Pancreas (tissue), 10 donors: ENCODE results near the gene LRRC4C. TPM values are rescaled to one million over a fixed set of nuclear protein-coding genes. Genes with fewer than 3 reads are reported as not detected.

Experiments used
- ATAC-seq, 4 donors: fragments of 200-7000 bp; cut with Tn5 transposase; one replicate each; pipeline versions ENCODE4 v1.8.0 to v1.9.1; 2020; ENCODE audit warnings: mild to moderate bottlenecking in 4 of 4, moderate library complexity in 4 of 4
- DNase-seq, 6 donors: peaks; one replicate each; pipeline ENCODE4 v3.0.0-alpha.2; 2020
- FAIRE-seq: peaks from 2 replicates; lab custom pipeline; 2012; peaks lifted over from hg19 to GRCh38; lab: Jason Lieb, UNC
- H3K27ac ChIP-seq, 4 donors: fragments of 200-600 bp; sonication (generic); 1 replicate in 3 of 4; 2 replicates in 1 of 4; pipeline versions ENCODE4 v1.5.0 to v1.8.0; 2020
- H3K27me3 ChIP-seq, 4 donors: fragments of 200-600 bp; one replicate each; pipeline ENCODE4 v1.8.0; 2021
- H3K36me3 ChIP-seq, 3 donors: fragments of 200-600 bp; sonication (generic) in 1 of 3; one replicate each; pipeline versions ENCODE4 v1.5.0 to v1.8.0; 2020 to 2021
- H3K4me1 ChIP-seq, 3 donors: fragments of 200-600 bp; one replicate each; pipeline ENCODE4 v1.8.0; 2021
- H3K4me3 ChIP-seq, 4 donors: fragments of 200-600 bp; sonication (generic) in 2 of 4; one replicate each; pipeline versions ENCODE4 v1.5.0 to v1.8.0; 2020 to 2021
- H3K9me3 ChIP-seq, 4 donors: fragments of 200-600 bp; one replicate each; pipeline ENCODE4 v1.8.0; 2021
- WGBS, 2 donors: extraction: QIAGEN DNeasy Blood & Tissue Kit; methylation state at CpG; one replicate each; pipeline ENCODE4 v1.1.7; 2013; 5-methylcytosine and 5-hydroxymethylcytosine counted together
- intact Hi-C, 3 donors: fragments of 100-400 bp; cut with DNase I; formaldehyde crosslinking; loops; one replicate each; pipeline versions ENCODE4 v1.11.1 to v1.14.2; 2022
- polyA plus RNA-seq, 2 donors: library from polyadenylated mRNA; stranded (reverse); fragments of 200-250 nt; gene quantifications; one replicate each; pipeline ENCODE4 v1.2.3, GENCODE V29; 2013
- total RNA-seq, 6 donors: library from RNA; stranded (reverse); fragmentation: NEBNext Ultra II Directional in 4 of 6; extraction: Animal tissue kit (Norgen Biotek cat#: 25700) in 4 of 6; gene quantifications; one replicate each; pipeline versions ENCODE4 v1.2.1 to v1.2.4, GENCODE V29; 2021 to 2023
- TF ChIP-seq, protein P1 (sequence below), 4 donors: fragments of 200-600 bp; sonication (generic) in 3 of 4; IDR thresholded peaks; one replicate each; pipeline versions ENCODE4 v1.5.0 to v1.8.0; 2021; ENCODE audit warnings: antibody characterized with exemption in 4 of 4
- donor health status: healthy with polysubstance abuse.
- donor health status: DM: no; HTN: no; CAD: no; lungs with moderate emphysema.
- donor health status: DM: no; HTN: no; CAD: no.
- donor health status: control.
- donor health status: control.
- donor health status: Bipolar disorder and iron deficiency.
- donor health status: DM: yes; HTN: yes; CAD: no.
- donor health status: DM: no; HTN: no; CAD: no.
- donor health status: DM: no; HTN: no; CAD: no.
- donor health status: DM: yes; HTN: yes; CAD: no.

The LRRC4C gene
- total and polyA plus RNA-seq, 8 donors, result 0.04 to 0.84 (median 0.16) TPM

DNA sequence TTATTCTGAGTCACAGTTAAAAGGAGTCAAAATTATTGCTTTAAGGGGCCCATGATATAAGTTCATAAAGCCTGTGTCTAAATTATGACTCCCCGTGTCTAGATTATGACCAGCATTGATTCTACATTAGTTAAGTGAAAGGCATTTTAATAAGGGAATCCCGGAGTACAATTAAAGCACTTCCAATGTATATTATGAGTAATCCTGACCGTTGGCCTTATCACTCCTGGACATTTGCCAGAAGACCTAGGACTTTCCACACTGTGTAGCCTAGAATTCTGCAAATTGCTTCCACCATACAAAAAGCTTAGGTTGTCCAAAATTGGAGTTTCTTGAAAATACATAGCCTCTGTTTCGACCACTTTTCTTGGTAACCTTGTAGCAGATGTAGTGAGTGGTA lies 1292.6 kb downstream of the LRRC4C start:
- no peak overlapping the region for H3K4me3 ChIP-seq
- DNase-seq (no peak), FAIRE-seq (no peak), ATAC-seq (no peak)
- no peaks in the 10 kb centered on the region for H3K4me1 ChIP-seq
- intact Hi-C loops, result no loop called here
- 30 to 48% methylated on average over 4 of the region's 4 CpGs for WGBS, 2 donors
- H3K27ac ChIP-seq, result no peak overlapping the region
- no peaks in the 10 kb centered on the region for H3K27me3 ChIP-seq
- no peaks in the 10 kb centered on the region for H3K9me3 ChIP-seq
- H3K36me3 ChIP-seq, result no peaks in the 10 kb centered on the region
- TF ChIP-seq, protein P1, sequence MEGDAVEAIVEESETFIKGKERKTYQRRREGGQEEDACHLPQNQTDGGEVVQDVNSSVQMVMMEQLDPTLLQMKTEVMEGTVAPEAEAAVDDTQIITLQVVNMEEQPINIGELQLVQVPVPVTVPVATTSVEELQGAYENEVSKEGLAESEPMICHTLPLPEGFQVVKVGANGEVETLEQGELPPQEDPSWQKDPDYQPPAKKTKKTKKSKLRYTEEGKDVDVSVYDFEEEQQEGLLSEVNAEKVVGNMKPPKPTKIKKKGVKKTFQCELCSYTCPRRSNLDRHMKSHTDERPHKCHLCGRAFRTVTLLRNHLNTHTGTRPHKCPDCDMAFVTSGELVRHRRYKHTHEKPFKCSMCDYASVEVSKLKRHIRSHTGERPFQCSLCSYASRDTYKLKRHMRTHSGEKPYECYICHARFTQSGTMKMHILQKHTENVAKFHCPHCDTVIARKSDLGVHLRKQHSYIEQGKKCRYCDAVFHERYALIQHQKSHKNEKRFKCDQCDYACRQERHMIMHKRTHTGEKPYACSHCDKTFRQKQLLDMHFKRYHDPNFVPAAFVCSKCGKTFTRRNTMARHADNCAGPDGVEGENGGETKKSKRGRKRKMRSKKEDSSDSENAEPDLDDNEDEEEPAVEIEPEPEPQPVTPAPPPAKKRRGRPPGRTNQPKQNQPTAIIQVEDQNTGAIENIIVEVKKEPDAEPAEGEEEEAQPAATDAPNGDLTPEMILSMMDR (IDR thresholded peaks at IDR 0.05), result no peak

DNA sequence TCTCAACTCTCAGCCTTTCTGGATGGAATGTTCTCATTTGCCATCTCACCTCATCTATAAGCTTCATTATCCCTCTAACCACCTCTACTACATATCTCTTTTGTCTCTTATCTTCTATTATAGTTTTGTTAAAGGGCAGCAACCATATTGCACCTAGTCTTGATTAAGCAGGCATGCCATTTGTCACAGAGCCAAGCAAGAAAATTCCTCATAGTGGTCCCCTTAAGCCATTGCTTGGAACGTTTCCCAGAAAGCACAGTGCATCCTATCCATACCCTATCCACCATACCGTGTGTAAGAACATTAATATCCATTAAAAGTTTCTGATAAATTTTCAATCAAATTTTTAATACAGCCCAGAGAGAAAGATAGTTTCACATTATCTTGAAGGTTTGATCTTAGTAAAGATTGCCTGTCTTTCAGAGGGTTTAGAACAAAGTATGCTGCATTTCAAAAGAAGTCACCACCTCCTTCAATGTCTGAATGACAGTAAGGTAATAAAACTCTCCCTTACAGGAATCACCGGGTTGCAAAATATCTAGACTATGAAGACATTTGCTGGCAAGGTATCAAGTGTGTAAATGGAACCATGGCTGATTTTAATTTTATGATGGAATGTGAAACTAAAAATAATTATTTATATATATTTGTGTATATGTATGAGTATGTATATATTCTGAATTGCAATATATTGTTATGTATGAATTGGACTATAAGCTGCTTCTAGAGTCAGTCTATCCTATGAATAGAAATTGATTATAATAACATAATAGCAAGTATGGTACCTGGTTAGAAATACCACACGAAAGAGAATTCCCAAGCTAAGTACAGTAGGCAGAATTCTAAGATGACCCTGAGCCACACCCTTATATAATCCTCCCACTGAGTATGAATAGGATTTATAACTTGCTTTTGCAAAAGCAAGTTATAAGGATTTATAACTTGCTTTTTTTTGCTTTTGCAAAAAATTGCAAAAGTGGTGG lies 1296.3 kb downstream of the LRRC4C start:
- Histone ChIP-seq H3K27ac (no peak overlapping the region), H3K27me3 (no peaks in the 10 kb centered on the region), H3K4me1 (no peaks in the 10 kb centered on the region), H3K9me3 (no peaks in the 10 kb centered on the region), H3K4me3 (no peak overlapping the region), H3K36me3 (no peaks in the 10 kb centered on the region)
- TF ChIP-seq, protein P1 (IDR thresholded peaks at IDR 0.05), result no peak
- FAIRE-seq, result no peak
- intact Hi-C loops, result no loop called here
- DNase-seq, result no peak
- 29 to 33% methylated on average over 4 of the region's 4 CpGs for WGBS, 2 donors
- no peak for ATAC-seq

- no peaks in the 10 kb centered on the region for H3K27me3 ChIP-seq
- H3K9me3 ChIP-seq, result no peaks in the 10 kb centered on the region
- 28 to 46% methylated on average over 5 of the region's 5 CpGs for WGBS, 2 donors
- DNase-seq, result no peak
- TF ChIP-seq, protein P1 (IDR thresholded peaks at IDR 0.05), result no peak
- FAIRE-seq, result no peak
- H3K27ac ChIP-seq, result no peak overlapping the region
- ATAC-seq, result no peak
- H3K4me1 ChIP-seq, result no peaks in the 10 kb centered on the region
- no peaks in the 10 kb centered on the region for H3K36me3 ChIP-seq
- H3K4me3 ChIP-seq, result no peak overlapping the region
- intact Hi-C loops, result no loop called here
Measured at GRCh38 chr11:40161854-40162410, 1297.5 kb downstream of the LRRC4C start.

GRCh38 chr11:40160418-40160817 lies 1299.0 kb downstream of the LRRC4C start:
- DNase-seq (no peak), ATAC-seq (no peak), FAIRE-seq (no peak)
- no peaks in the 10 kb centered on the region for H3K9me3 ChIP-seq
- TF ChIP-seq, protein P1 (IDR thresholded peaks at IDR 0.05), result no peak
- H3K27me3 ChIP-seq, result no peaks in the 10 kb centered on the region
- H3K36me3 ChIP-seq, result no peaks in the 10 kb centered on the region
- H3K27ac ChIP-seq, result no peak overlapping the region
- 42 to 56% methylated on average over 3 of the region's 3 CpGs for WGBS, 2 donors
- no peak overlapping the region for H3K4me3 ChIP-seq
- H3K4me1 ChIP-seq, result no peaks in the 10 kb centered on the region
- intact Hi-C loops, result no loop called here

DNA sequence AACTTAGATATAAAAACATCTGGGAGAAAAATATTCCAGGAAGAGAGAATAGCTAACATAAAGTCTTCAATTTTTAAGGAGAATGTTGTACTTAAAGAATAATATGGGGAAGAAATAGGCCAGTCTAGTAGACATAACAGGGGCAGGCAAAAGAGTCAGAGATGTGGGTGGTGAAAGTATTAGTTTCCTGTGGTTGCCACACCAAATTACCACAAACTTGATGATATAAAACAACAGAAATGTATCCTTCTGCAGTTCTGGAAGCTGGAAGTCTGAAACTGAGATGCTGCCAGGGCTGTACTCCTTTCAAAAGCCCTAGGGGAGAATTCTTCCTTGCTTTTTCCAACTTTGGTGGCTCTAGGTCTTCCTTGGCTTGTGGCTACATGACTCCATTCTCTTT lies 1309.7 kb downstream of the LRRC4C start:
- ATAC-seq (no peak), FAIRE-seq (no peak), DNase-seq (no peak)
- no peaks in the 10 kb centered on the region for H3K36me3 ChIP-seq
- no peaks in the 10 kb centered on the region for H3K9me3 ChIP-seq
- no peak overlapping the region for H3K27ac ChIP-seq
- intact Hi-C loops, result no loop called here
- H3K4me3 ChIP-seq, result no peak overlapping the region
- TF ChIP-seq, protein P1 (IDR thresholded peaks at IDR 0.05), result no peak
- H3K4me1 ChIP-seq, result no peaks in the 10 kb centered on the region
- no peaks in the 10 kb centered on the region for H3K27me3 ChIP-seq
